ENCODE measurements around the gene THBD.
A peak's percentile ranks its signal among the peaks of the same experiment; 100 is the strongest.

Gene THBD

GRCh38 chr20:23049201-23050075, at the start of gene THBD:
THBD (minus strand) TSS chr20:23049672; CDS start chr20:23049504, 168 bp downstream.
- peak within 1 kb of the TSS; percentile 98 for H3K4me2 ChIP-seq

GRCh38 chr20:23097636-23098580, 48.4 kb upstream of the THBD start:
- no peak for TF ChIP-seq Cebpa-rat (IDR thresholded peaks at IDR 0.05)
- H3K4me1 ChIP-seq: peaks cover 13% of the 10 kb centered on the region
- H3K4me3 ChIP-seq: no peak overlapping the region
- H3K9ac ChIP-seq: no peak overlapping the region
- H3K4me2 ChIP-seq: no peak overlapping the region
- no peaks in the 10 kb centered on the region for H4K20me1 ChIP-seq
- no peaks in the 10 kb centered on the region for H3K9me3 ChIP-seq
- no peaks in the 10 kb centered on the region for H3K27me3 ChIP-seq
- H3K36me3 ChIP-seq: no peaks in the 10 kb centered on the region
- H3K27ac ChIP-seq: no peak overlapping the region

More at GRCh38 chr20:23049201-23050075, at the start of gene THBD:
- 0 out of 2 replicates have a peak, but pooled peaks cover 13% of the 10 kb centered on the region for H4K20me1 ChIP-seq
- no peak within 1 kb of the TSS for H3K27ac ChIP-seq
- no peaks in the 10 kb centered on the region for H3K36me3 ChIP-seq
- H3K9me3 ChIP-seq: no peaks in the 10 kb centered on the region
- no peak for TF ChIP-seq Cebpa-rat (IDR thresholded peaks at IDR 0.05)
- H3K4me1 ChIP-seq: peaks cover 36% of the 10 kb centered on the region
- H3K4me3 ChIP-seq: peak within 1 kb of the TSS; percentile 69
- no peak within 1 kb of the TSS; the same call in none of the 2 replicates for H3K9ac ChIP-seq
- H3K27me3 ChIP-seq: peaks cover 63% of the 10 kb centered on the region

- no peak overlapping the region for H3K4me2 ChIP-seq
- H3K9ac ChIP-seq: no peak overlapping the region
- TF ChIP-seq Cebpa-rat (IDR thresholded peaks at IDR 0.05): no peak
- H3K4me3 ChIP-seq: no peak overlapping the region
- no peaks in the 10 kb centered on the region for H4K20me1 ChIP-seq
- no peaks in the 10 kb centered on the region for H3K9me3 ChIP-seq
- no peak overlapping the region for H3K27ac ChIP-seq
- no peaks in the 10 kb centered on the region for H3K36me3 ChIP-seq
- H3K4me1 ChIP-seq: peaks cover 4% of the 10 kb centered on the region
- no peaks in the 10 kb centered on the region for H3K27me3 ChIP-seq
Observed at GRCh38 chr20:23096986-23097520, 47.6 kb upstream of the THBD start.

- Histone ChIP-seq H3K4me2 (no peak overlapping the region), H3K4me3 (no peak overlapping the region), H3K36me3 (no peaks in the 10 kb centered on the region), H4K20me1 (no peaks in the 10 kb centered on the region), H3K9me3 (no peaks in the 10 kb centered on the region), H3K27me3 (no peaks in the 10 kb centered on the region), H3K9ac (no peak overlapping the region), H3K4me1 (no peaks in the 10 kb centered on the region), H3K27ac (no peak overlapping the region)
- no peak for TF ChIP-seq Cebpa-rat (IDR thresholded peaks at IDR 0.05)
Observed at GRCh38 chr20:23096097-23096496, 46.6 kb upstream of the THBD start.

GRCh38 chr20:23095499-23095898, 46.0 kb upstream of the THBD start:
- Histone ChIP-seq H3K27me3 (no peaks in the 10 kb centered on the region), H3K4me3 (no peak overlapping the region), H3K27ac (no peak overlapping the region), H3K4me1 (no peaks in the 10 kb centered on the region), H3K36me3 (no peaks in the 10 kb centered on the region), H3K9ac (no peak overlapping the region), H4K20me1 (no peaks in the 10 kb centered on the region), H3K9me3 (no peaks in the 10 kb centered on the region), H3K4me2 (no peak overlapping the region)
- TF ChIP-seq Cebpa-rat (IDR thresholded peaks at IDR 0.05): no peak

- no peak overlapping the region for H3K9ac ChIP-seq
- no peaks in the 10 kb centered on the region for H4K20me1 ChIP-seq
- TF ChIP-seq Cebpa-rat (IDR thresholded peaks at IDR 0.05): no peak
- H3K36me3 ChIP-seq: no peaks in the 10 kb centered on the region
- H3K4me2 ChIP-seq: no peak overlapping the region
- no peak overlapping the region for H3K27ac ChIP-seq
- H3K9me3 ChIP-seq: no peaks in the 10 kb centered on the region
- no peaks in the 10 kb centered on the region for H3K27me3 ChIP-seq
- no peaks in the 10 kb centered on the region for H3K4me1 ChIP-seq
- no peak overlapping the region for H3K4me3 ChIP-seq
Observed at GRCh38 chr20:23094927-23095326, 45.5 kb upstream of the THBD start.

GRCh38 chr20:23094213-23094896, 44.9 kb upstream of the THBD start:
- Histone ChIP-seq H3K27ac (no peak overlapping the region), H3K9ac (no peak overlapping the region), H3K27me3 (no peaks in the 10 kb centered on the region), H3K4me1 (no peaks in the 10 kb centered on the region), H3K36me3 (no peaks in the 10 kb centered on the region), H3K9me3 (no peaks in the 10 kb centered on the region), H4K20me1 (no peaks in the 10 kb centered on the region), H3K4me3 (no peak overlapping the region), H3K4me2 (no peak overlapping the region)
- no peak for TF ChIP-seq Cebpa-rat (IDR thresholded peaks at IDR 0.05)

GRCh38 chr20:23093613-23094012, 44.1 kb upstream of the THBD start:
- TF ChIP-seq Cebpa-rat (IDR thresholded peaks at IDR 0.05): no peak
- 0 out of 2 replicates have a peak, but pooled peaks cover under 1% of the 10 kb centered on the region for H3K4me1 ChIP-seq
- no peaks in the 10 kb centered on the region for H3K9me3 ChIP-seq
- no peaks in the 10 kb centered on the region for H4K20me1 ChIP-seq
- no peaks in the 10 kb centered on the region for H3K36me3 ChIP-seq
- no peak overlapping the region for H3K4me2 ChIP-seq
- H3K27ac ChIP-seq: no peak overlapping the region
- H3K9ac ChIP-seq: no peak overlapping the region
- H3K27me3 ChIP-seq: no peaks in the 10 kb centered on the region
- H3K4me3 ChIP-seq: no peak overlapping the region

- Histone ChIP-seq H3K4me1 (peaks cover 7% of the 10 kb centered on the region), H3K9me3 (no peaks in the 10 kb centered on the region), H3K9ac (no peak overlapping the region), H4K20me1 (no peaks in the 10 kb centered on the region), H3K36me3 (no peaks in the 10 kb centered on the region), H3K27me3 (no peaks in the 10 kb centered on the region), H3K4me2 (no peak overlapping the region), H3K27ac (no peak overlapping the region), H3K4me3 (no peak overlapping the region)
- TF ChIP-seq Cebpa-rat (IDR thresholded peaks at IDR 0.05): no peak
Observed at GRCh38 chr20:23092861-23093495, 43.5 kb upstream of the THBD start.

Data from BLaER1 (cell line).